Panc1 (cell line): ENCODE data around the gene PPIB. TPM values are rescaled to one million over a fixed set of nuclear protein-coding genes. Genes with fewer than 3 reads are reported as not detected.
"Not testable (repeated sequence)": the region's sequence is repeated elsewhere in the genome, so short reads cannot be mapped to it uniquely, and the experiment has no call there.

ENCODE experiments used
- ATAC-seq: fragments of 200-7000 bp; cut with Tn5 transposase; 2 replicates; pipeline ENCODE4 v1.9.1; 2020; ENCODE audit warnings: mild to moderate bottlenecking, moderate library complexity
- BruUV-seq: library from RNA; stranded (reverse); fragments of 400-500 nt; replicated peaks from 2 replicates; lab custom pipeline; 2021; lab: Mats Ljungman, UMichigan
- CTCF ChIA-PET: fragments of 300-600 bp; sonication (Branson Sonifier 250); formaldehyde crosslinking; loops from one replicate; lab custom pipeline; 2022; ENCODE audit warnings: antibody characterized with exemption; lab: Charles Lee
- POLR2A ChIA-PET: fragments of 300-600 bp; sonication (Branson Sonifier 250); formaldehyde crosslinking; loops from one replicate; lab custom pipeline; 2022; ENCODE audit warnings: antibody characterized with exemption; lab: Charles Lee
- DNase-seq: peaks from one replicate; pipeline ENCODE4 v3.0.0-alpha.2; 2010; ENCODE audit warnings: low read depth, low spot score
- H3K27ac ChIP-seq: 2 replicates; pipeline ENCODE4 v1.5.1; 2011; ENCODE audit warnings: mild to moderate bottlenecking, low read length, inconsistent platforms
- H3K27me3 ChIP-seq: fragments of 200-500 bp; sonication (Bioruptor generic); 2 replicates; pipeline ENCODE4 v1.6.0; 2014; ENCODE audit warnings: low read length, inconsistent platforms; ENCODE audit not compliant: control insufficient read depth, insufficient read depth
- H3K36me3 ChIP-seq: fragments of 200-500 bp; sonication (Bioruptor generic); 2 replicates; pipeline ENCODE4 v1.5.1; 2014; ENCODE audit warnings: inconsistent platforms, mild to moderate bottlenecking, low read length, moderate library complexity; ENCODE audit not compliant: control insufficient read depth, insufficient read depth
- H3K4me1 ChIP-seq: 2 replicates; pipeline ENCODE4 v1.5.1; 2011; ENCODE audit warnings: inconsistent platforms, mild to moderate bottlenecking, low read length, moderate library complexity; ENCODE audit not compliant: control insufficient read depth, insufficient read depth
- H3K4me3 ChIP-seq, 2 experiments: 2 replicates each; pipeline ENCODE4 v1.5.1; 2011 to 2012; ENCODE audit warnings: low read depth in 2 of 2, low read length in 2 of 2, mild to moderate bottlenecking in 2 of 2, inconsistent platforms in 1 of 2, moderate library complexity in 1 of 2
- H3K9me3 ChIP-seq: fragments of 200-500 bp; sonication (Bioruptor generic); 2 replicates; pipeline ENCODE4 v1.5.1; 2014; ENCODE audit warnings: low read depth, mild to moderate bottlenecking, inconsistent platforms, low read length, moderate library complexity; ENCODE audit not compliant: control insufficient read depth, insufficient read depth
- POLR2AphosphoS5 ChIP-seq: IDR thresholded peaks from 2 replicates; pipeline ENCODE4 v1.6.1; 2012; ENCODE audit warnings: mild to moderate bottlenecking, low read depth, low read length, moderate library complexity
- REST ChIP-seq, 2 experiments: IDR thresholded peaks; 2 replicates each; pipeline ENCODE4 v1.6.1; 2011 to 2012; ENCODE audit warnings: low read depth in 2 of 2, control low read depth in 1 of 2, low read length in 1 of 2, mild to moderate bottlenecking in 1 of 2, moderate library complexity in 1 of 2; ENCODE audit not compliant: insufficient read depth in 1 of 2
- SIN3A ChIP-seq: IDR thresholded peaks from 2 replicates; pipeline ENCODE4 v1.6.1; 2012; ENCODE audit warnings: low read depth, mild to moderate bottlenecking, low read length, moderate library complexity, borderline replicate concordance; ENCODE audit not compliant: insufficient read depth
- TCF7L2 ChIP-seq: IDR thresholded peaks from 2 replicates; pipeline ENCODE4 v1.6.1; 2011; ENCODE audit warnings: mild to moderate bottlenecking, low read depth, low read length, inconsistent platforms
- in situ Hi-C: cut with HindIII; loops from 2 replicates; pipeline ENCODE4 v1.10.0; 2016; ENCODE audit warnings: low sequenced_read_pairs, low pct_unique_long_range_greater_than_20kb
- intact Hi-C: fragments of 100-400 bp; cut with micrococcal nuclease; formaldehyde crosslinking; loops from one replicate; pipeline ENCODE4 v1.10.0; 2022; ENCODE audit not compliant: unreplicated experiment
- total RNA-seq: library from RNA; stranded (reverse); gene quantifications from one replicate; pipeline ENCODE4 v1.2.1, GENCODE V29; 2021; ENCODE audit not compliant: unreplicated experiment
- TF ChIP-seq, protein P1 (sequence below): fragments of 450-650 bp; IDR thresholded peaks from 2 replicates; pipeline ENCODE4 v1.5.1; 2017; ENCODE audit warnings: mild to moderate bottlenecking

Gene PPIB
- total RNA-seq, 1 experiment from 2014 or later: 407 TPM

GRCh38 chr15:64111679-64112050 lies 51.2 kb downstream of the PPIB start:
- TF ChIP-seq SIN3A (no peak), REST (IDR thresholded peaks at IDR 0.05; ENCODE audit: insufficient read depth in 1 of 2, low read depth in 2 of 2, low read length in 1 of 2) (no peak), TCF7L2 (no peak), POLR2AphosphoS5 (no peak)
- TF ChIP-seq, protein P1, sequence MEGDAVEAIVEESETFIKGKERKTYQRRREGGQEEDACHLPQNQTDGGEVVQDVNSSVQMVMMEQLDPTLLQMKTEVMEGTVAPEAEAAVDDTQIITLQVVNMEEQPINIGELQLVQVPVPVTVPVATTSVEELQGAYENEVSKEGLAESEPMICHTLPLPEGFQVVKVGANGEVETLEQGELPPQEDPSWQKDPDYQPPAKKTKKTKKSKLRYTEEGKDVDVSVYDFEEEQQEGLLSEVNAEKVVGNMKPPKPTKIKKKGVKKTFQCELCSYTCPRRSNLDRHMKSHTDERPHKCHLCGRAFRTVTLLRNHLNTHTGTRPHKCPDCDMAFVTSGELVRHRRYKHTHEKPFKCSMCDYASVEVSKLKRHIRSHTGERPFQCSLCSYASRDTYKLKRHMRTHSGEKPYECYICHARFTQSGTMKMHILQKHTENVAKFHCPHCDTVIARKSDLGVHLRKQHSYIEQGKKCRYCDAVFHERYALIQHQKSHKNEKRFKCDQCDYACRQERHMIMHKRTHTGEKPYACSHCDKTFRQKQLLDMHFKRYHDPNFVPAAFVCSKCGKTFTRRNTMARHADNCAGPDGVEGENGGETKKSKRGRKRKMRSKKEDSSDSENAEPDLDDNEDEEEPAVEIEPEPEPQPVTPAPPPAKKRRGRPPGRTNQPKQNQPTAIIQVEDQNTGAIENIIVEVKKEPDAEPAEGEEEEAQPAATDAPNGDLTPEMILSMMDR: no peak
- in situ Hi-C loops: no loop called here
- DNase-seq (no peak), ATAC-seq (no peak)
- intact Hi-C loops: no loop called here
- ChIA-PET CTCF (interaction anchor here (1.5 kb wide), 1 partner anchor 41 kb away, joined by 6 read pairs; no protein-coding TSS in a partner anchor), POLR2A (interaction anchor here (1.1 kb wide), 1 partner anchor 20 kb away, joined by 3 read pairs; no protein-coding TSS in a partner anchor)
- Histone ChIP-seq H3K27ac (no peak overlapping the region), H3K4me3 (no peak overlapping the region), H3K4me1 (no peaks in the 10 kb centered on the region), H3K36me3 (0 out of 2 replicates have a peak, but pooled peaks cover 7% of the 10 kb centered on the region), H3K27me3 (no peaks in the 10 kb centered on the region), H3K9me3 (no peaks in the 10 kb centered on the region)
- no TSS peak for BruUV-seq

- ChIA-PET POLR2A (interaction anchor here (1.1 kb wide), 1 partner anchor 20 kb away, joined by 3 read pairs; no protein-coding TSS in a partner anchor), CTCF (interaction anchor here (0.6 to 1.5 kb wide), 2 partner anchors 42 to 117 kb away, joined by 4 to 6 read pairs; no protein-coding TSS in a partner anchor)
- no peak for DNase-seq
- 0 out of 2 replicates have a peak, but pooled peaks cover 7% of the 10 kb centered on the region for H3K36me3 ChIP-seq
- no peaks in the 10 kb centered on the region for H3K27me3 ChIP-seq
- in situ Hi-C loops (no loop called here), intact Hi-C loops (no loop called here)
- no peak overlapping the region for H3K4me3 ChIP-seq
- H3K27ac ChIP-seq: no peak overlapping the region
- BruUV-seq: no TSS peak
- TF ChIP-seq TCF7L2: no peak
- no peak for TF ChIP-seq POLR2AphosphoS5
- TF ChIP-seq, protein P1: no peak
- TF ChIP-seq REST (IDR thresholded peaks at IDR 0.05; ENCODE audit: insufficient read depth in 1 of 2, low read depth in 2 of 2, low read length in 1 of 2): no peak
- no peak for TF ChIP-seq SIN3A
- H3K4me1 ChIP-seq: no peaks in the 10 kb centered on the region
- H3K9me3 ChIP-seq: no peaks in the 10 kb centered on the region
- ATAC-seq: no peak
Measured at GRCh38 chr15:64110950-64111678, 51.7 kb downstream of the PPIB start.

DNA sequence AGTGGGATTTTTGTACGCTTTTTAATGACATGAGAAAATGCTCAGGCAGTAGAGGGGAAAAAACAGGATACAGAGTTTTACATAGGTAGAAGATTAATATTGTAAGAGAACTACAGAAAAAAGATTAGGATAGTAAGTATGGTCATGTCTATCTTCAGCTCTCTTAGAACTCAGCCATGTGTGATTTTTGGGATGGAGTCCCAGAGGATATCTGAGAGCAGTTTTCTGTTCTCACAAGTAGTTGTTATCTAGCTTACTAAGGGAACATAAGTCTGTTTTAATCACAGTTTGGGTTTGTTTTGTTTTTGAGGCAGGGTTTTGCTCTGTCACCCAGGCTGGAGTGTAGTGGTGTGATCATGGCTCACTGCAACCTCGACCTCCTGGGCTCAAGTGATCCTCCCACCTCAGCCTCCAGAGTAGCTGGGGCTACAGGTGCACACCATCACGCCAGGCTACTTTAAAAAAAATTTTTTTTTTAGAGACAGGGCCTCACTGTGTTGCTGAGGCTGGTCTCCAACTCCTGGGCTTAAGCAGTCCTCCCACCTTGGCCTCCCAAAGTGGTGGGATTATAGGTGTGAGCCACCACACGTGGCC lies 52.6 kb downstream of the PPIB start:
- H3K27ac ChIP-seq, POLR2A ChIA-PET, BruUV-seq, H3K4me1 ChIP-seq, H3K36me3 ChIP-seq, intact Hi-C loops, H3K4me3 ChIP-seq, in situ Hi-C loops, H3K27me3 ChIP-seq, ATAC-seq, DNase-seq, H3K9me3 ChIP-seq: not testable (repeated sequence)
- CTCF ChIA-PET: interaction anchor here (0.6 to 1.5 kb wide), 2 partner anchors 43 to 116 kb away, joined by 4 to 6 read pairs; no protein-coding TSS in a partner anchor
